GM20431 (cell line): ENCODE results near the gene CNTN4.

ENCODE experiments used
- in situ Hi-C: fragments of 300-500 bp; cut with MseI, MboI; formaldehyde crosslinking; loops from one replicate; pipeline ENCODE4 v1.15.0; 2020; ENCODE audit warnings: low sequenced_read_pairs; ENCODE audit not compliant: unreplicated experiment

CNTN4 gene

GRCh38 chr3:2656806-2657777, 558.4 kb downstream of the CNTN4 start:
- in situ Hi-C loops, result no loop called here

- in situ Hi-C loops, result no loop called here
These were observed 559.3 kb downstream of the CNTN4 start for GRCh38 chr3:2657971-2658370.

- in situ Hi-C loops, result no loop called here
These were observed 561.2 kb downstream of the CNTN4 start for GRCh38 chr3:2659896-2660295.

- in situ Hi-C loops, result no loop called here
These were observed 562.4 kb downstream of the CNTN4 start for GRCh38 chr3:2661078-2661477.

GRCh38 chr3:2677501-2677900, 578.8 kb downstream of the CNTN4 start:
- in situ Hi-C loops, result no loop called here

GRCh38 chr3:2680236-2680635, 581.6 kb downstream of the CNTN4 start:
- in situ Hi-C loops, result no loop called here

- in situ Hi-C loops, result no loop called here
These were observed 585.4 kb downstream of the CNTN4 start for GRCh38 chr3:2684046-2684445.

- in situ Hi-C loops, result no loop called here
These were observed 588.3 kb downstream of the CNTN4 start for GRCh38 chr3:2686816-2687502.

- in situ Hi-C loops, result no loop called here
These were observed 598.9 kb downstream of the CNTN4 start for GRCh38 chr3:2697589-2697988.

- in situ Hi-C loops, result no loop called here
These were observed 602.8 kb downstream of the CNTN4 start for GRCh38 chr3:2701471-2701870.

GRCh38 chr3:2706144-2706835, 607.6 kb downstream of the CNTN4 start:
- in situ Hi-C loops, result no loop called here

- in situ Hi-C loops, result no loop called here
These were observed 608.2 kb downstream of the CNTN4 start for GRCh38 chr3:2706836-2707210.

GRCh38 chr3:2711081-2711480, 612.4 kb downstream of the CNTN4 start:
- in situ Hi-C loops, result no loop called here

- in situ Hi-C loops, result no loop called here
These were observed 615.3 kb downstream of the CNTN4 start for GRCh38 chr3:2713923-2714322.

- in situ Hi-C loops, result no loop called here
These were observed 616.2 kb downstream of the CNTN4 start for GRCh38 chr3:2714834-2715233.

GRCh38 chr3:2727101-2727500, 628.4 kb downstream of the CNTN4 start:
- in situ Hi-C loops, result no loop called here

- in situ Hi-C loops, result no loop called here
These were observed 629.1 kb downstream of the CNTN4 start for GRCh38 chr3:2727610-2728318.

GRCh38 chr3:2731843-2732242, 633.2 kb downstream of the CNTN4 start:
- in situ Hi-C loops, result no loop called here

GRCh38 chr3:2735392-2735894, 636.8 kb downstream of the CNTN4 start:
- in situ Hi-C loops, result no loop called here

GRCh38 chr3:2741516-2741915, 642.9 kb downstream of the CNTN4 start:
- in situ Hi-C loops, result no loop called here
